HepG2 (cell line): ENCODE data around the gene DICER1. TPM values are rescaled to one million over a fixed set of nuclear protein-coding genes. Genes with fewer than 3 reads are reported as not detected.

Experiments
- ATAC-seq: fragments of 200-7000 bp; cut with Tn5 transposase; 3 replicates; pipeline ENCODE4 v1.9.1; 2020; ENCODE audit warnings: mild to moderate bottlenecking, moderate library complexity
- BruUV-seq: library from RNA; stranded (reverse); fragments of 400-500 nt; replicated peaks from 2 replicates; lab custom pipeline; 2021; lab: Mats Ljungman, UMichigan
- CTCF ChIA-PET: fragments of 300-600 bp; formaldehyde crosslinking; extraction: SDS; loops from one replicate; lab custom pipeline; 2021; ENCODE audit warnings: low total read pairs, inconsistent platforms, low intra/inter-chr PET ratio; lab: Yijun Ruan, JAX
- POLR2A ChIA-PET: fragments of 350-600 bp; sonication (Branson Sonifier 250); formaldehyde crosslinking; loops from one replicate; lab custom pipeline; 2020; ENCODE audit warnings: antibody characterized with exemption, inconsistent platforms; lab: Yijun Ruan, JAX
- DNase-seq: peaks from one replicate; pipeline ENCODE4 v3.0.0-alpha.2; 2015; ENCODE audit warnings: low spot score
- FAIRE-seq: peaks from 3 replicates; lab custom pipeline; 2011; peaks lifted over from hg19 to GRCh38; lab: Jason Lieb, UNC
- H2AFZ ChIP-seq: one replicate; pipeline ENCODE4 v1.6.1; 2011; ENCODE audit warnings: low read length, inconsistent platforms
- H3K27ac ChIP-seq: fragments of 300-600 bp; 3 replicates; pipeline ENCODE4 v1.8.0; 2011; ENCODE audit warnings: mixed run types, mild to moderate bottlenecking, mixed read lengths, low read length, inconsistent platforms; ENCODE audit not compliant: insufficient read depth; ENCODE audit errors: extremely low read length
- H3K27me3 ChIP-seq, 2 experiments: fragments of 200-600 bp in 1 of 2; 2 replicates in 1 of 2; 3 replicates in 1 of 2; pipeline versions ENCODE4 v1.6.0 to v1.8.0; 2011; ENCODE audit warnings: low read length in 2 of 2, mild to moderate bottlenecking in 2 of 2, moderate library complexity in 2 of 2, inconsistent platforms in 1 of 2; ENCODE audit not compliant: insufficient read depth in 2 of 2, control insufficient read depth in 1 of 2
- H3K36me3 ChIP-seq, 2 experiments: fragments of 200-600 bp in 1 of 2; replicated peaks in 1 of 2; 2 replicates in 1 of 2; 3 replicates in 1 of 2; pipeline versions ENCODE4 v1.5.1 to v1.8.0; 2011; ENCODE audit warnings: low read length in 2 of 2, inconsistent platforms in 1 of 2; ENCODE audit not compliant: insufficient read depth in 2 of 2, control insufficient read depth in 1 of 2
- H3K4me1 ChIP-seq: 2 replicates; pipeline ENCODE4 v1.5.1; 2012; ENCODE audit warnings: low read length, inconsistent platforms; ENCODE audit not compliant: insufficient read depth
- H3K4me2 ChIP-seq: 2 replicates; pipeline ENCODE4 v1.6.0; 2011; ENCODE audit warnings: low read depth, low read length, inconsistent platforms
- H3K4me3 ChIP-seq, 3 experiments: fragments of 200-600 bp in 1 of 3; sonication (generic), shearing (Covaris generic) in 1 of 3; replicated peaks in 1 of 3; 2 replicates each; pipeline ENCODE4 v1.5.1; 2011 to 2016; ENCODE audit warnings: low read length in 3 of 3, inconsistent platforms in 2 of 3, low read depth in 2 of 3, mild to moderate bottlenecking in 2 of 3, control low read depth in 1 of 3, mixed read lengths in 1 of 3; ENCODE audit not compliant: insufficient read depth in 1 of 3
- H3K79me2 ChIP-seq: one replicate; pipeline ENCODE4 v1.6.1; 2011; ENCODE audit warnings: low read length, inconsistent platforms; ENCODE audit not compliant: insufficient read depth
- H3K9ac ChIP-seq: 2 replicates; pipeline ENCODE4 v1.6.0; 2011; ENCODE audit warnings: mild to moderate bottlenecking, low read depth, low read length, inconsistent platforms; ENCODE audit not compliant: insufficient read depth
- H3K9me3 ChIP-seq: 2 replicates; pipeline ENCODE4 v1.5.1; 2012; ENCODE audit warnings: mild to moderate bottlenecking, low read length
- H4K20me1 ChIP-seq: 2 replicates; pipeline ENCODE4 v1.6.0; 2011; ENCODE audit warnings: inconsistent platforms, mild to moderate bottlenecking, low read length, moderate library complexity; ENCODE audit not compliant: insufficient read depth
- SOX6 ChIP-seq, 2 experiments: fragments of 450-650 bp in 1 of 2; sonication (generic) in 1 of 2; formaldehyde crosslinking in 1 of 2; IDR thresholded peaks; 2 replicates each; pipeline versions ENCODE4 v1.4.0 to v1.6.1; 2017 to 2020; ENCODE audit warnings: antibody characterized with exemption in 1 of 2, mild to moderate bottlenecking in 1 of 2, missing genetic modification reagents in 1 of 2
- ZNF225 ChIP-seq: sonication (generic); formaldehyde crosslinking; IDR thresholded peaks from 2 replicates; pipeline ENCODE4 v1.4.0; 2020; ENCODE audit warnings: mild to moderate bottlenecking, missing genetic modification reagents
- WGBS: methylation state at CpG from one replicate; pipeline ENCODE4 v1.1.6; 2017; ENCODE audit warnings: low lambda C conversion rate; 5-methylcytosine and 5-hydroxymethylcytosine counted together
- in situ Hi-C: cut with HindIII; loops from 2 replicates; pipeline ENCODE4 v1.10.0; 2017; ENCODE audit warnings: low pct_unique_long_range_greater_than_20kb; ENCODE audit not compliant: extremely low pct_ligation_motif_present
- intact Hi-C: fragments of 100-400 bp; cut with micrococcal nuclease; formaldehyde crosslinking; loops from one replicate; pipeline ENCODE4 v1.10.0; 2022; ENCODE audit not compliant: unreplicated experiment
- polyA plus RNA-seq, 8 experiments: library from polyadenylated mRNA; depleted of rRNA in 3 of 8; stranded (reverse) in 7 of 8; unstranded in 1 of 8; fragments of >200 nt; fragmentation: Illumina TruSeq in 4 of 8; extraction: Trizol in 4 of 8; gene quantifications; 2 replicates each; pipeline versions ENCODE4 v1.2.1 to v1.2.3, GENCODE V29; 2011 to 2016; ENCODE audit warnings: low read depth in 4 of 8, missing spikeins in 1 of 8, mixed read lengths in 1 of 8; ENCODE audit not compliant: insufficient read depth in 1 of 8
- total RNA-seq, 5 experiments: library from RNA; depleted of rRNA; stranded (reverse); fragments of >200 nt; fragmentation: Illumina TruSeq; extraction: Trizol; gene quantifications; 2 replicates each; pipeline ENCODE4 v1.2.3, GENCODE V29; 2016; ENCODE audit warnings: low read depth in 1 of 5
- TF ChIP-seq, protein P1 (sequence below): sonication (generic); formaldehyde crosslinking; IDR thresholded peaks from 2 replicates; pipeline ENCODE4 v1.5.0; 2020; ENCODE audit warnings: mild to moderate bottlenecking, missing genetic modification reagents
- TF ChIP-seq, protein P2 (sequence below): sonication (generic); formaldehyde crosslinking; IDR thresholded peaks from 2 replicates; pipeline ENCODE4 v1.9.0; 2021; ENCODE audit warnings: missing genetic modification reagents, borderline replicate concordance
- TF ChIP-seq, protein P3 (sequence below): sonication (generic); formaldehyde crosslinking; IDR thresholded peaks from 2 replicates; pipeline ENCODE4 v1.4.0; 2020; ENCODE audit warnings: missing genetic modification reagents
- TF ChIP-seq, protein P4 (sequence below): IDR thresholded peaks from 2 replicates; pipeline ENCODE4 v1.6.1; 2016; ENCODE audit warnings: low read depth, missing genetic modification reagents, missing compliant biosample characterization

DICER1 gene
- total and polyA plus RNA-seq, 2 of the 13 experiments (the other 11 are each of a cell fraction or from before 2014, with no cell fraction given), result 31.8 to 61.9 TPM

DNA sequence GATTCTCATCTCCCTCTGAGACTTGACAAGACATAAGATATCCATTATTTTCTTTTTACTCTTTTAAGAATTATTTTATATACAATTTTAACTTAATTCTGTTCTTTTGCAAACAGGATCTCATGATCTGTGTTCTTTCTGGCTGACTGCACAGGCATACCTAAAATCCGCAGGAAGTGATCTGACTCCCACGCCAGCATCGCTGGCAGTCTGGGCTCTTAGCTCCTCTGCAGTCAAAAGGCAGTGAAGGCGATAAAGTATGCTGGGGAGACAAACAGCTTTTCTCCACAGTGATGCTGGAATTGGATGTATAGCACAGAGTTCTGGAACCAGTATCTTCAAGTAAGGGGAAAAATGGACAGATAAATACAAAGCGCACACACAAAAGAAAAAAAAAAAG lies 52.4 kb downstream of the DICER1 start:
- Histone ChIP-seq H3K4me1 (no peaks in the 10 kb centered on the region), H2AFZ (no peak overlapping the region), H3K36me3 (peaks cover 17 to 76% of the 10 kb centered on the region in 2 experiments), H3K27ac (no peak overlapping the region), H3K9me3 (no peaks in the 10 kb centered on the region), H3K27me3 (no peaks in the 10 kb centered on the region), H3K4me2 (no peak overlapping the region), H3K79me2 (no peaks in the 10 kb centered on the region), H3K4me3 (no peak overlapping the region), H3K9ac (no peak overlapping the region), H4K20me1 (no peaks in the 10 kb centered on the region)
- in situ Hi-C loops, result no loop called here
- WGBS, result 100% methylated on average over 5 of the region's 5 CpGs
- CTCF ChIA-PET, result no interaction called here
- intact Hi-C loops, result no loop called here
- no TSS peak for BruUV-seq
- ATAC-seq (no peak), DNase-seq (no peak), FAIRE-seq (no peak)
- POLR2A ChIA-PET, result no interaction called here
- TF ChIP-seq, protein P1, sequence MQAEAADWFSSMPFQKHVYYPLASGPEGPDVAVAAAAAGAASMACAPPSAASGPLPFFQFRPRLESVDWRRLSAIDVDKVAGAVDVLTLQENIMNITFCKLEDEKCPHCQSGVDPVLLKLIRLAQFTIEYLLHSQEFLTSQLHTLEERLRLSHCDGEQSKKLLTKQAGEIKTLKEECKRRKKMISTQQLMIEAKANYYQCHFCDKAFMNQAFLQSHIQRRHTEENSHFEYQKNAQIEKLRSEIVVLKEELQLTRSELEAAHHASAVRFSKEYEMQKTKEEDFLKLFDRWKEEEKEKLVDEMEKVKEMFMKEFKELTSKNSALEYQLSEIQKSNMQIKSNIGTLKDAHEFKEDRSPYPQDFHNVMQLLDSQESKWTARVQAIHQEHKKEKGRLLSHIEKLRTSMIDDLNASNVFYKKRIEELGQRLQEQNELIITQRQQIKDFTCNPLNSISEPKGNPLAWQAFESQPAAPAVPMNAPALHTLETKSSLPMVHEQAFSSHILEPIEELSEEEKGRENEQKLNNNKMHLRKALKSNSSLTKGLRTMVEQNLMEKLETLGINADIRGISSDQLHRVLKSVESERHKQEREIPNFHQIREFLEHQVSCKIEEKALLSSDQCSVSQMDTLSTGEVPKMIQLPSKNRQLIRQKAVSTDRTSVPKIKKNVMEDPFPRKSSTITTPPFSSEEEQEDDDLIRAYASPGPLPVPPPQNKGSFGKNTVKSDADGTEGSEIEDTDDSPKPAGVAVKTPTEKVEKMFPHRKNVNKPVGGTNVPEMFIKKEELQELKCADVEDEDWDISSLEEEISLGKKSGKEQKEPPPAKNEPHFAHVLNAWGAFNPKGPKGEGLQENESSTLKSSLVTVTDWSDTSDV (CRISPR knock-in tag), result no peak
- TF ChIP-seq, protein P2, sequence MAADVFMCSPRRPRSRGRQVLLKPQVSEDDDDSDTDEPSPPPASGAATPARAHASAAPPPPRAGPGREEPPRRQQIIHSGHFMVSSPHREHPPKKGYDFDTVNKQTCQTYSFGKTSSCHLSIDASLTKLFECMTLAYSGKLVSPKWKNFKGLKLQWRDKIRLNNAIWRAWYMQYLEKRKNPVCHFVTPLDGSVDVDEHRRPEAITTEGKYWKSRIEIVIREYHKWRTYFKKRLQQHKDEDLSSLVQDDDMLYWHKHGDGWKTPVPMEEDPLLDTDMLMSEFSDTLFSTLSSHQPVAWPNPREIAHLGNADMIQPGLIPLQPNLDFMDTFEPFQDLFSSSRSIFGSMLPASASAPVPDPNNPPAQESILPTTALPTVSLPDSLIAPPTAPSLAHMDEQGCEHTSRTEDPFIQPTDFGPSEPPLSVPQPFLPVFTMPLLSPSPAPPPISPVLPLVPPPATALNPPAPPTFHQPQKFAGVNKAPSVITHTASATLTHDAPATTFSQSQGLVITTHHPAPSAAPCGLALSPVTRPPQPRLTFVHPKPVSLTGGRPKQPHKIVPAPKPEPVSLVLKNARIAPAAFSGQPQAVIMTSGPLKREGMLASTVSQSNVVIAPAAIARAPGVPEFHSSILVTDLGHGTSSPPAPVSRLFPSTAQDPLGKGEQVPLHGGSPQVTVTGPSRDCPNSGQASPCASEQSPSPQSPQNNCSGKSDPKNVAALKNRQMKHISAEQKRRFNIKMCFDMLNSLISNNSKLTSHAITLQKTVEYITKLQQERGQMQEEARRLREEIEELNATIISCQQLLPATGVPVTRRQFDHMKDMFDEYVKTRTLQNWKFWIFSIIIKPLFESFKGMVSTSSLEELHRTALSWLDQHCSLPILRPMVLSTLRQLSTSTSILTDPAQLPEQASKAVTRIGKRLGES, result no peak
- TF ChIP-seq SOX6 (IDR thresholded peaks at IDR 0.05), result no peak
- no peak for TF ChIP-seq SOX6 (CRISPR knock-in tag; IDR thresholded peaks at IDR 0.05)
- TF ChIP-seq, protein P3, sequence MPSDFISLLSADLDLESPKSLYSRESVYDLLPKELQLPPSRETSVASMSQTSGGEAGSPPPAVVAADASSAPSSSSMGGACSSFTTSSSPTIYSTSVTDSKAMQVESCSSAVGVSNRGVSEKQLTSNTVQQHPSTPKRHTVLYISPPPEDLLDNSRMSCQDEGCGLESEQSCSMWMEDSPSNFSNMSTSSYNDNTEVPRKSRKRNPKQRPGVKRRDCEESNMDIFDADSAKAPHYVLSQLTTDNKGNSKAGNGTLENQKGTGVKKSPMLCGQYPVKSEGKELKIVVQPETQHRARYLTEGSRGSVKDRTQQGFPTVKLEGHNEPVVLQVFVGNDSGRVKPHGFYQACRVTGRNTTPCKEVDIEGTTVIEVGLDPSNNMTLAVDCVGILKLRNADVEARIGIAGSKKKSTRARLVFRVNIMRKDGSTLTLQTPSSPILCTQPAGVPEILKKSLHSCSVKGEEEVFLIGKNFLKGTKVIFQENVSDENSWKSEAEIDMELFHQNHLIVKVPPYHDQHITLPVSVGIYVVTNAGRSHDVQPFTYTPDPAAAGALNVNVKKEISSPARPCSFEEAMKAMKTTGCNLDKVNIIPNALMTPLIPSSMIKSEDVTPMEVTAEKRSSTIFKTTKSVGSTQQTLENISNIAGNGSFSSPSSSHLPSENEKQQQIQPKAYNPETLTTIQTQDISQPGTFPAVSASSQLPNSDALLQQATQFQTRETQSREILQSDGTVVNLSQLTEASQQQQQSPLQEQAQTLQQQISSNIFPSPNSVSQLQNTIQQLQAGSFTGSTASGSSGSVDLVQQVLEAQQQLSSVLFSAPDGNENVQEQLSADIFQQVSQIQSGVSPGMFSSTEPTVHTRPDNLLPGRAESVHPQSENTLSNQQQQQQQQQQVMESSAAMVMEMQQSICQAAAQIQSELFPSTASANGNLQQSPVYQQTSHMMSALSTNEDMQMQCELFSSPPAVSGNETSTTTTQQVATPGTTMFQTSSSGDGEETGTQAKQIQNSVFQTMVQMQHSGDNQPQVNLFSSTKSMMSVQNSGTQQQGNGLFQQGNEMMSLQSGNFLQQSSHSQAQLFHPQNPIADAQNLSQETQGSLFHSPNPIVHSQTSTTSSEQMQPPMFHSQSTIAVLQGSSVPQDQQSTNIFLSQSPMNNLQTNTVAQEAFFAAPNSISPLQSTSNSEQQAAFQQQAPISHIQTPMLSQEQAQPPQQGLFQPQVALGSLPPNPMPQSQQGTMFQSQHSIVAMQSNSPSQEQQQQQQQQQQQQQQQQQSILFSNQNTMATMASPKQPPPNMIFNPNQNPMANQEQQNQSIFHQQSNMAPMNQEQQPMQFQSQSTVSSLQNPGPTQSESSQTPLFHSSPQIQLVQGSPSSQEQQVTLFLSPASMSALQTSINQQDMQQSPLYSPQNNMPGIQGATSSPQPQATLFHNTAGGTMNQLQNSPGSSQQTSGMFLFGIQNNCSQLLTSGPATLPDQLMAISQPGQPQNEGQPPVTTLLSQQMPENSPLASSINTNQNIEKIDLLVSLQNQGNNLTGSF, result no peak
- TF ChIP-seq ZNF225 (CRISPR knock-in tag), result no peak
- TF ChIP-seq, protein P4, sequence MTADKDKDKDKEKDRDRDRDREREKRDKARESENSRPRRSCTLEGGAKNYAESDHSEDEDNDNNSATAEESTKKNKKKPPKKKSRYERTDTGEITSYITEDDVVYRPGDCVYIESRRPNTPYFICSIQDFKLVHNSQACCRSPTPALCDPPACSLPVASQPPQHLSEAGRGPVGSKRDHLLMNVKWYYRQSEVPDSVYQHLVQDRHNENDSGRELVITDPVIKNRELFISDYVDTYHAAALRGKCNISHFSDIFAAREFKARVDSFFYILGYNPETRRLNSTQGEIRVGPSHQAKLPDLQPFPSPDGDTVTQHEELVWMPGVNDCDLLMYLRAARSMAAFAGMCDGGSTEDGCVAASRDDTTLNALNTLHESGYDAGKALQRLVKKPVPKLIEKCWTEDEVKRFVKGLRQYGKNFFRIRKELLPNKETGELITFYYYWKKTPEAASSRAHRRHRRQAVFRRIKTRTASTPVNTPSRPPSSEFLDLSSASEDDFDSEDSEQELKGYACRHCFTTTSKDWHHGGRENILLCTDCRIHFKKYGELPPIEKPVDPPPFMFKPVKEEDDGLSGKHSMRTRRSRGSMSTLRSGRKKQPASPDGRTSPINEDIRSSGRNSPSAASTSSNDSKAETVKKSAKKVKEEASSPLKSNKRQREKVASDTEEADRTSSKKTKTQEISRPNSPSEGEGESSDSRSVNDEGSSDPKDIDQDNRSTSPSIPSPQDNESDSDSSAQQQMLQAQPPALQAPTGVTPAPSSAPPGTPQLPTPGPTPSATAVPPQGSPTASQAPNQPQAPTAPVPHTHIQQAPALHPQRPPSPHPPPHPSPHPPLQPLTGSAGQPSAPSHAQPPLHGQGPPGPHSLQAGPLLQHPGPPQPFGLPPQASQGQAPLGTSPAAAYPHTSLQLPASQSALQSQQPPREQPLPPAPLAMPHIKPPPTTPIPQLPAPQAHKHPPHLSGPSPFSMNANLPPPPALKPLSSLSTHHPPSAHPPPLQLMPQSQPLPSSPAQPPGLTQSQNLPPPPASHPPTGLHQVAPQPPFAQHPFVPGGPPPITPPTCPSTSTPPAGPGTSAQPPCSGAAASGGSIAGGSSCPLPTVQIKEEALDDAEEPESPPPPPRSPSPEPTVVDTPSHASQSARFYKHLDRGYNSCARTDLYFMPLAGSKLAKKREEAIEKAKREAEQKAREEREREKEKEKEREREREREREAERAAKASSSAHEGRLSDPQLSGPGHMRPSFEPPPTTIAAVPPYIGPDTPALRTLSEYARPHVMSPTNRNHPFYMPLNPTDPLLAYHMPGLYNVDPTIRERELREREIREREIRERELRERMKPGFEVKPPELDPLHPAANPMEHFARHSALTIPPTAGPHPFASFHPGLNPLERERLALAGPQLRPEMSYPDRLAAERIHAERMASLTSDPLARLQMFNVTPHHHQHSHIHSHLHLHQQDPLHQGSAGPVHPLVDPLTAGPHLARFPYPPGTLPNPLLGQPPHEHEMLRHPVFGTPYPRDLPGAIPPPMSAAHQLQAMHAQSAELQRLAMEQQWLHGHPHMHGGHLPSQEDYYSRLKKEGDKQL, result no peak
